ENCODE data around the gene MCEE.
A peak's percentile ranks its signal among the peaks of the same experiment; 100 is the strongest.
"Not testable (repeated sequence)": the region's sequence is repeated elsewhere in the genome, so short reads cannot be mapped to it uniquely, and the experiment has no call there.

Gene MCEE

GRCh38 chr2:71130152-71130904, at the start of gene MCEE, which contains the start of gene MPHOSPH10:
MCEE (minus strand) TSS chr2:71130229; CDS start chr2:71130219, 10 bp downstream.
MPHOSPH10 (plus strand) TSS chr2:71130634; CDS start chr2:71130666, 32 bp downstream.
- FAIRE-seq (peak; percentile 96), DNase-seq (ENCODE audit: insufficient read length, low spot score) (peak; percentile 92)

GRCh38 chr2:71178836-71179235, 48.8 kb upstream of the MCEE start:
- not testable (repeated sequence) for DNase-seq (ENCODE audit: insufficient read length, low spot score)
- FAIRE-seq, result peak; percentile 66

- DNase-seq (ENCODE audit: insufficient read length, low spot score) (no peak), FAIRE-seq (no peak)
These were observed 44.2 kb upstream of the MCEE start for GRCh38 chr2:71174207-71174606.

- DNase-seq (ENCODE audit: insufficient read length, low spot score), result no peak
- no peak for FAIRE-seq
These were observed 43.1 kb upstream of the MCEE start for GRCh38 chr2:71173096-71173495.

- DNase-seq (ENCODE audit: insufficient read length, low spot score) (no peak), FAIRE-seq (no peak)
These were observed 36.8 kb upstream of the MCEE start for GRCh38 chr2:71166812-71167211.

GRCh38 chr2:71157124-71157793, 27.2 kb upstream of the MCEE start:
- peak; percentile 79 for FAIRE-seq
- DNase-seq (ENCODE audit: insufficient read length, low spot score), result peak; percentile 54

GRCh38 chr2:71156573-71156972, 26.5 kb upstream of the MCEE start:
- FAIRE-seq (no peak), DNase-seq (ENCODE audit: insufficient read length, low spot score) (no peak)

- DNase-seq (ENCODE audit: insufficient read length, low spot score) (no peak), FAIRE-seq (no peak)
These were observed 25.8 kb upstream of the MCEE start for GRCh38 chr2:71155846-71156245.

GRCh38 chr2:71154798-71155197, 24.8 kb upstream of the MCEE start:
- DNase-seq (ENCODE audit: insufficient read length, low spot score) (peak; percentile 44), FAIRE-seq (peak; percentile 38)

- FAIRE-seq (no peak), DNase-seq (ENCODE audit: insufficient read length, low spot score) (no peak)
These were observed 24.2 kb upstream of the MCEE start for GRCh38 chr2:71154279-71154678.

- FAIRE-seq (no peak), DNase-seq (ENCODE audit: insufficient read length, low spot score) (no peak)
These were observed 23.7 kb upstream of the MCEE start for GRCh38 chr2:71153585-71154224.

- DNase-seq (ENCODE audit: insufficient read length, low spot score) (no peak), FAIRE-seq (no peak)
These were observed 21.6 kb upstream of the MCEE start for GRCh38 chr2:71151620-71152019.

- DNase-seq (ENCODE audit: insufficient read length, low spot score) (no peak), FAIRE-seq (no peak)
These were observed 20.2 kb upstream of the MCEE start for GRCh38 chr2:71150082-71150816.

GRCh38 chr2:71148506-71149063, 18.6 kb upstream of the MCEE start:
- no peak for DNase-seq (ENCODE audit: insufficient read length, low spot score)
- FAIRE-seq, result no peak

- DNase-seq (ENCODE audit: insufficient read length, low spot score) (no peak), FAIRE-seq (no peak)
These were observed 13.8 kb upstream of the MCEE start for GRCh38 chr2:71143782-71144181.

GRCh38 chr2:71136174-71136573, 6.1 kb upstream of the MCEE start:
- no peak for DNase-seq (ENCODE audit: insufficient read length, low spot score)
- no peak for FAIRE-seq

- FAIRE-seq, result no peak
- DNase-seq (ENCODE audit: insufficient read length, low spot score), result no peak
These were observed 3.6 kb upstream of the MCEE start for GRCh38 chr2:71133603-71134002.

- not testable (repeated sequence) for DNase-seq (ENCODE audit: insufficient read length, low spot score); FAIRE-seq
These were observed 1.5 kb upstream of the MCEE start for GRCh38 chr2:71131387-71132166.

- DNase-seq (ENCODE audit: insufficient read length, low spot score) (peak; percentile 17), FAIRE-seq (no peak)
These were observed 846 bp upstream of the MCEE start for GRCh38 chr2:71130905-71131244.

- FAIRE-seq (no peak), DNase-seq (ENCODE audit: insufficient read length, low spot score) (peak; percentile 65)
These were observed 202 bp downstream of the MCEE start for GRCh38 chr2:71129902-71130151.

Measured in HTR-8/SVneo (cell line).